GM23338 (cell line): Measurements from ENCODE around the gene TMPRSS2. TPM values are rescaled to one million over a fixed set of nuclear protein-coding genes. Genes with fewer than 3 reads are reported as not detected.

ENCODE experiments used
- ATAC-seq: fragments of 200-7000 bp; cut with Tn5 transposase; 3 replicates; pipeline ENCODE4 v1.9.1; 2020
- DNase-seq: peaks from one replicate; pipeline ENCODE4 v3.0.0-alpha.2; 2015; ENCODE audit warnings: low spot score
- H2AFZ ChIP-seq: fragments of 200-600 bp; sonication (generic); 2 replicates; pipeline ENCODE4 v1.8.0; 2016; ENCODE audit warnings: antibody characterized with exemption, mild to moderate bottlenecking, moderate library complexity
- H3F3A ChIP-seq: fragments of 200-600 bp; sonication (generic); replicated peaks from 2 replicates; pipeline ENCODE4 v1.8.0; 2017; ENCODE audit warnings: antibody characterized with exemption, mixed run types, low read depth
- H3K27ac ChIP-seq: fragments of 200-600 bp; sonication (generic); 2 replicates; pipeline ENCODE4 v1.6.1; 2016; ENCODE audit warnings: low read depth
- H3K27me3 ChIP-seq: fragments of 200-600 bp; sonication (generic); 2 replicates; pipeline ENCODE4 v1.8.0; 2016; ENCODE audit warnings: mild to moderate bottlenecking, mixed run types, moderate library complexity; ENCODE audit not compliant: insufficient read depth
- H3K36me3 ChIP-seq: fragments of 200-600 bp; sonication (generic); 2 replicates; pipeline ENCODE4 v1.8.0; 2016; ENCODE audit warnings: mild to moderate bottlenecking; ENCODE audit not compliant: insufficient read depth
- H3K4me1 ChIP-seq: fragments of 200-600 bp; sonication (generic); 2 replicates; pipeline ENCODE4 v1.8.0; 2016; ENCODE audit warnings: mild to moderate bottlenecking, moderate library complexity; ENCODE audit not compliant: insufficient read depth
- H3K4me2 ChIP-seq: fragments of 200-600 bp; sonication (generic); 2 replicates; pipeline ENCODE4 v1.7.1; 2017; ENCODE audit warnings: mixed run types
- H3K4me3 ChIP-seq: fragments of 200-600 bp; sonication (generic); 2 replicates; pipeline ENCODE4 v1.6.1; 2016; ENCODE audit warnings: mixed run types
- H3K79me2 ChIP-seq: fragments of 200-600 bp; sonication (generic); replicated peaks from 2 replicates; pipeline ENCODE4 v1.8.0; 2017; ENCODE audit warnings: mild to moderate bottlenecking; ENCODE audit not compliant: insufficient read depth
- H3K9me2 ChIP-seq: fragments of 200-600 bp; sonication (generic); 2 replicates; pipeline ENCODE4 v1.8.0; 2017; ENCODE audit not compliant: insufficient read depth
- H4K20me1 ChIP-seq: fragments of 200-600 bp; sonication (generic); replicated peaks from 2 replicates; pipeline ENCODE4 v1.8.0; 2017; ENCODE audit warnings: mild to moderate bottlenecking; ENCODE audit not compliant: insufficient read depth
- H3K27ac Mint-ChIP-seq: 2 replicates; pipeline ENCODE4 v1.8.0; 2020; ENCODE audit warnings: inconsistent platforms, mild to moderate bottlenecking, moderate library complexity, mixed read lengths
- H3K27me3 Mint-ChIP-seq: 3 replicates; pipeline ENCODE4 v1.8.0; 2022; ENCODE audit warnings: low read depth, mild to moderate bottlenecking, moderate library complexity, mixed read lengths, inconsistent platforms; ENCODE audit not compliant: insufficient read depth, poor library complexity
- H3K36me3 Mint-ChIP-seq: 3 replicates; pipeline ENCODE4 v1.8.0; 2021; ENCODE audit warnings: low read depth, mild to moderate bottlenecking, inconsistent platforms, moderate library complexity, mixed read lengths
- H3K4me1 Mint-ChIP-seq: 3 replicates; pipeline ENCODE4 v1.8.0; 2020; ENCODE audit warnings: mild to moderate bottlenecking, inconsistent platforms, mixed read lengths
- H3K4me3 Mint-ChIP-seq: 3 replicates; pipeline ENCODE4 v1.8.0; 2021; ENCODE audit warnings: moderate library complexity, mild to moderate bottlenecking, inconsistent platforms, mixed read lengths
- H3K9me3 Mint-ChIP-seq: 3 replicates; pipeline ENCODE4 v1.8.0; 2020; ENCODE audit warnings: moderate library complexity, mild to moderate bottlenecking, inconsistent platforms, mixed read lengths
- CREB1 ChIP-seq: fragments of 250-450 bp; sonication (Bioruptor Pico); IDR thresholded peaks from 2 replicates; pipeline ENCODE4 v1.5.0; 2020; ENCODE audit warnings: low read depth, mild to moderate bottlenecking, moderate library complexity
- CTCF ChIP-seq, 2 experiments: fragments of 200-600 bp in 1 of 2; sonication (generic) in 1 of 2; conservative IDR thresholded peaks; 2 replicates each; pipeline versions ENCODE4 v1.5.1 to v1.6.1; 2016 to 2017; ENCODE audit warnings: antibody characterized with exemption in 2 of 2, low read depth in 2 of 2, mild to moderate bottlenecking in 2 of 2, moderate library complexity in 1 of 2
- ETS1 ChIP-seq: IDR thresholded peaks from 2 replicates; pipeline ENCODE4 v1.6.1; 2016; ENCODE audit warnings: antibody characterized with exemption
- EZH2 ChIP-seq: fragments of 200-600 bp; sonication (generic); IDR thresholded peaks from one replicate; pipeline ENCODE4 v1.8.0; 2017; ENCODE audit warnings: antibody characterized with exemption, mild to moderate bottlenecking, low read depth; ENCODE audit not compliant: unreplicated experiment
- EZH2phosphoT487 ChIP-seq: fragments of 200-600 bp; sonication (generic); IDR thresholded peaks from one replicate; pipeline ENCODE4 v1.8.1; 2018; ENCODE audit warnings: antibody characterized with exemption; ENCODE audit not compliant: unreplicated experiment
- JUNB ChIP-seq: IDR thresholded peaks from one replicate; pipeline ENCODE4 v1.6.1; 2016; ENCODE audit warnings: antibody characterized with exemption; ENCODE audit not compliant: unreplicated experiment
- NANOG ChIP-seq: IDR thresholded peaks from 2 replicates; pipeline ENCODE4 v1.6.1; 2016; ENCODE audit warnings: antibody characterized with exemption, borderline replicate concordance
- POLR2AphosphoS5 ChIP-seq: IDR thresholded peaks from 2 replicates; pipeline ENCODE4 v1.6.1; 2016; ENCODE audit warnings: antibody characterized with exemption, low read depth
- REST ChIP-seq: IDR thresholded peaks from one replicate; pipeline ENCODE4 v1.6.1; 2018; ENCODE audit warnings: antibody characterized with exemption; ENCODE audit not compliant: unreplicated experiment
- STAT1 ChIP-seq: IDR thresholded peaks from one replicate; pipeline ENCODE4 v1.6.1; 2016; ENCODE audit warnings: antibody characterized with exemption; ENCODE audit not compliant: unreplicated experiment
- ZNF114 ChIP-seq: fragments of 250-450 bp; sonication (Bioruptor Pico); IDR thresholded peaks from 2 replicates; pipeline ENCODE4 v1.5.0; 2020; ENCODE audit warnings: mild to moderate bottlenecking, moderate library complexity
- ZNF331 ChIP-seq: fragments of 250-450 bp; sonication (Bioruptor Pico); IDR thresholded peaks from 2 replicates; pipeline ENCODE4 v1.5.0; 2020; ENCODE audit warnings: low read depth, mild to moderate bottlenecking, moderate library complexity
- ZNF462 ChIP-seq: fragments of 250-450 bp; sonication (Bioruptor Pico); IDR thresholded peaks from 2 replicates; pipeline ENCODE4 v1.5.0; 2020; ENCODE audit warnings: mild to moderate bottlenecking, moderate library complexity
- polyA plus RNA-seq: library from polyadenylated mRNA; unstranded; fragments of >200 nt; fragmentation: Nextera tagmentation; extraction: Ambion mirVana; gene quantifications from 2 replicates; pipeline ENCODE4 v1.2.1, GENCODE V29; 2016
- total RNA-seq: library from RNA; depleted of rRNA; stranded (reverse); fragments of >200 nt; shearing (Covaris generic); gene quantifications from 2 replicates; pipeline ENCODE4 v1.2.3, GENCODE V29; 2014

Gene TMPRSS2
- total and polyA plus RNA-seq, 2 experiments from 2014 or later = 2.3 to 4.9 TPM

- Mint-ChIP-seq H3K27me3 (no peaks in the 10 kb centered on the region), H3K4me1 (peaks cover 6% of the 10 kb centered on the region; the same call in 1 of the 3 replicates), H3K4me3 (no peak overlapping the region), H3K9me3 (no peaks in the 10 kb centered on the region), H3K27ac (peak overlapping the region; percentile 53; the same call in 1 of the 2 replicates), H3K36me3 (no peaks in the 10 kb centered on the region; the same call in 2 of the 3 replicates)
- no peaks in the 10 kb centered on the region for H4K20me1 ChIP-seq
- H3K4me1 ChIP-seq = no peaks in the 10 kb centered on the region
- ATAC-seq = no peak
- H2AFZ ChIP-seq = no peak overlapping the region
- H3F3A ChIP-seq = no peaks in the 10 kb centered on the region
- H3K36me3 ChIP-seq = no peaks in the 10 kb centered on the region
- H3K4me3 ChIP-seq = no peak overlapping the region
- TF ChIP-seq ZNF114 = no peak
- TF ChIP-seq ZNF331 (CRISPR knock-in tag) = no peak
- TF ChIP-seq EZH2 = no peak
- TF ChIP-seq ZNF462 = no peak
- TF ChIP-seq POLR2AphosphoS5 = no peak
- TF ChIP-seq CTCF (conservative IDR thresholded peaks at IDR 0.05; ENCODE audit: low read depth in 2 of 2) = no peak
- no peak for TF ChIP-seq CREB1
- no peak for TF ChIP-seq NANOG
- no peak for TF ChIP-seq REST
- TF ChIP-seq STAT1 = no peak
- no peak for TF ChIP-seq ETS1
- TF ChIP-seq EZH2phosphoT487 = no peak
- TF ChIP-seq JUNB = no peak
- no peaks in the 10 kb centered on the region for H3K27me3 ChIP-seq
- H3K79me2 ChIP-seq = no peaks in the 10 kb centered on the region
- H3K4me2 ChIP-seq = no peak overlapping the region
- DNase-seq = no peak
- H3K27ac ChIP-seq = no peak overlapping the region
- no peaks in the 10 kb centered on the region for H3K9me2 ChIP-seq
Observed at GRCh38 chr21:41494242-41494641, 13.7 kb downstream of the TMPRSS2 start.
